Measurements from ENCODE around the gene DAZL.
A peak's percentile ranks its signal among the peaks of the same experiment; 100 is the strongest.

The DAZL gene

DNA sequence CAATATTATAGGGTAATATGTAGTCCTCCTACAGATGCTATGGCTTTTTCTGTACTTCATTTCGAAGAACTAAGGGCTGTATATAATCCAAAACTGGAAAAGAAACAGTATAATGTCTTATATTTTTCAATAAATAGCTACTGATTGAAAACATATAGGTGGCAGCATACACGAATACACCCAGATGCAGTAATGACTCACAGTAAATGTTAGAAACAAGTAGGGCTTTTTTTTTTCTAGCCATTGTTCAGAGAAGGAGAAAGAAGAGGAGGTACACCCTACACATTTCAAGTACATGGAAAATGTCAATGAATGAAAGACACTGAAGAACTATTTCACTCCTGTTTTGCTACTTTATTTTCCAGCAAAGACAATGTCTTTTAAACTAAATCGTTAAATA, 9.4 kb downstream of the DAZL start:
- no peak for DNase-seq (ENCODE audit: low spot score)

DNA sequence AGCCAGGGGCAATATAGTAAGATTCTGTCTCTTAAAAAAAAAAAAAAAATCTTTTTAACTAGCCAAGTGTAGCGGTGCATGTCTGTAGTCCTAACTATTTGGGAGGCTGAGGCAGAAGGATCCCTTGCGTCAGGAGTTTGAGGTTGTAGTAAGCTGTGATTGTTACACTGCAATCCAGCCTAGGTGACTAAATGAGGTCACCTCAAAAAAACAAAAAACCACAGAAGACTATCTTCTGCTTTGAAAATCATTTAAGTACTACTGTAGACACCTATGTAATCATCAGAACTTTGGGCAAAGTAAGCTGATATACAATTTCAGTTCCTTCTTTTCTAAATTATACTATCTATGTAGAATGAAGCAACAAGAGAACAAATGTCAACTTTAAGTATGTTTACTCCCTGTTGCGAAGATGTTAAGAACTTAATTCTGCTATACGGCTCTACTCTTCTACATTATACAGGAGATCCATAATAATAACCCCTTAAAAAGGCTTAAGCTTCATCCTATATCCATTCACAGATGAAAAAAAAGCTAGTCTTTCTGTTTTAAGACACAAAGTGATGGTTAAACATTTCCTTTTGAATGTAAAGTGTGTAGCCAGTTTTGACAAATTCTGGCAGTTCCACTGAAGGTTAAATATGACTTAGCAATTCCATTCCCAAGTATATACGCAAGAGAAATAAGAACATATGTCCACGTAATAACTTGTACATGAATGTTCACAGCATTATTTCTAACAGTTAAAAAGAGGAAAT, 15.2 kb downstream of the DAZL start:
- no peak for DNase-seq (ENCODE audit: low spot score)

DNA sequence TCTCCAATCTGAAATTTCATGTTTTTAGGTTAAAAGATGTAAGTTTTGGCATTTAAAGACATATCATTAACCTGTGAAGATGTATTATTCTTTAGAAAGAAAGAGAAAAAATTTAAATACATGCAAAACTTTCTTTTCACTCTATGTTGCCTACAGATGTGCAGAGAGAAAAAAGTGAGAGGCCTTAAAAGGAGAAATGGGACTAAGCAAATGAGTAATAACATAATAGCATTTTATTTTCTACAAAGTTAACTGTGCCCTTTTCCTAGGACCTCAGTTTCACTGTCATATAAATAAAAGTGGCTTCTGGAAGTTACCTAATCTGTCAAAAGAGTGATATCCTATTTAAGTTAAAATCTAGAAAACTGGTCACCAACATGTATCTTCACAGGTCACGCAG, 16.1 kb downstream of the DAZL start:
- no peak for DNase-seq (ENCODE audit: low spot score)

DNA sequence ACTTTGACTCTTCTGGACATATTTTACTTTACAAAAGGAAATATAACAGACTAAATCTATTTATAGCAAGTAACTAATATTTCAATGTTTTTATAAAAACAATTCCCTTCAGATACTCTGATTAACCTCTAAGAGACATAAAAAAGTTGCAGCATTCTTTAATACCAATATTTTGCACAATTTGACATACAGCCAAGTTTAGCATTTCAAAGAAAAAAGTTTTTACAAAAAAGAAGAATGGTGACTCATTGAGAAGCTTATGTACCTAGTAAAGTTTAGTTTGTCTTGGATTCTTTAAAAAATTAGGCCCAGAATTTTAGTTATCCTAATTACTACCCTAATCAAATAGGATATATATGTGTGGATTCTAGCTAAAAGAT, 17.6 kb downstream of the DAZL start:
- DNase-seq (ENCODE audit: low spot score): no peak

DNA sequence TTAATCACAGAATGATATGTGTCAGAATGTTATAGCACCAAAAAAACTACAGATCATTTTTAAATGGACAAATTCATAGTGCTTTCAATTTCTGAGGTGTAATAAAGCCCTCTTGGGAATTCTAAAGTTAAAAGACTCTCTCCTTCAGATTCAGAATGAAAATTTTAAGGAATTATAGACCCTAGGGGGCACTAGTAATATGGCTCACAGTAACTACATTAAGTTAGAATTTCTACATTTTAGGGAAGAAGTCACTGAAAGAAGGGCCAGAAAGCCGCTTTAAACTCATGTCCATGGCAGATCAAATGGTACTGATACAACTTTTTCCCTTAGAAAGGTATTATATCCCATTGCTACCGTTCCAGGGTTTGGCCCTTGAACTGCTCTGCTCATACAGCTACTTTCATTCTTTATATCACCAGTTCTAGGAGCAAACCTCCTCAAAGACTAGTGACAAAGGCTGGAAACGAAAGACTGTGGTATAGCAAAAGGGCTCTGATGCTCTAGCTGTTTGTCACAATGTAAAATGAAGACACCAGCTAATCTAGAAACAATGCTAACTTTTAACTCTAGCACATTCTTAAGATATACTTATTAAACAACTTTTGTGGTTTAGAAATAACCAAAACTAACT, 18.1 kb downstream of the DAZL start:
- DNase-seq (ENCODE audit: low spot score): no peak

DNA sequence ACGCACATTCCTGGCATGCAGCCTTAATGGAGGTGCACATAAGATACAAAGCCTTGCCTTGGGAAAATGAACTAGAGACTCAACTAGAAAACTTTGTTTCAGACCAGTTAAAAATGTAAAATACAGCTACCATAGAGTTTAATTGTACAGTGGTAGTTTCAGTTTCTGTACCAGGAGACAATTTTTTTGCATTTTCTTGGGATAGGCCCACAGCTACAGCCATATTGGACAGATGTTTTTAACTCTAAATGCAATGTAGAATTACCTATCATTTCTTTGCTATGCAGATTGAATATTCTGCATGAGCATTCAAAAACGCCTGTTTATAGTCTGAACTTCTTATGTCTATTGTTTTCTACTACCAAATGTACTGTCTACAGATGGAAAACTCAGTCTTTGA, 20.3 kb downstream of the DAZL start:
- no peak for DNase-seq (ENCODE audit: low spot score)

DNA sequence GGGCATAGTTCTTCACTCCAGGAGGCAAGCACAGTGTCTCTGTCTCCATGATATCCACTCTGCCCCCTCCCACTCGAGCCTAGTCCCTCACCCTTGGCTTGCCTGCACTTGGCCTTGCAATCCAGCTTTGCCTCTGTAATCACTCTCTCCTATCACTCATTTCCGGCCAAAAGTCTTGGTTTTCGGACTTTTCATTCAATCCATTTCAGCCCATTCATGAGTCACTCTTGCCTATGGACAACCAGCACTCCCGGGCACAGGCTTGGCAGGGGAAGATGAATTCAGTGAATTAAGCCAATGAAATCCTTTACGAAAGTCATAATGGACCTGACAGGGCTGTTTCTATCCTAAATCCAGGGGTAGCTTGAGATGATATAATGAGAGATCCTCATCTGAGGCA, 21.7 kb downstream of the DAZL start:
- DNase-seq (ENCODE audit: low spot score): no peak

DNA sequence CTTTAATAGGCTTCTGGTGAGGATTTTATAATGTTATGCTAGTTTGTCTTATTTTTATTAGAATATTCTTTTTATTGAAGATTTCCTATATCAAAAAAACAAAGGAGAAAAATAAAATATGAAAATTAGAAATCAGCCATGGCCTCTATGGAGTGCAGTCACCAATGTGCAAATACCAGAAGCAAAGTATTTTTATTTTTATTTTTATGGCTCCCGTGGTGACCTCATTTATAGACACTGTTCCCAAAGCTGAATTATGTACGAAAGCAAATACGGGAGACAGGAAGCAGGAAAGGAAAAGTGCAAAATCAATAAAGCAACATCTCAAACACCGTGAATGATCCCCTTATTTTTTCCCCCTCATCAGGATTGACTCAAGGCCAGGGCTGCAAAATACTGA, 35.1 kb downstream of the DAZL start:
- no peak for DNase-seq (ENCODE audit: low spot score)

DNA sequence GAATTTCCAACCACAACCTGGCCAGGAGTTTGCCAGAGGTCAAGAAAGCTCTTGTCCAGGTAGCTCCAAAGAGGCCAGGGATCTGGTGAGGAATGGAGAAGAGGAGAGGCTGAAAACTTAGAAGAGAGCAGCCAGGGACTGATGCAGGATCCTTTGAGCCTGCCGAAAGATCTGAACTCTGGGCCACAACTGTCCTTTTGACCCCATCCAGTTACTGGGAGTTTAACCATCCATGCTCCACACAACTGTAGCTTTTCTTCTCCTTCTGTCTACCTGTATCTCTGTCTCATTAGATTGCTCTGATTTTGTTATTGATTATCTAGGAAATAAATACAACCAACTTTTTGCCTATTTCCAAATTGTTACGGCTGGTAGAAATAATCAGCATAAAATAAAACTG, 36.7 kb downstream of the DAZL start:
- DNase-seq (ENCODE audit: low spot score): no peak

DNA sequence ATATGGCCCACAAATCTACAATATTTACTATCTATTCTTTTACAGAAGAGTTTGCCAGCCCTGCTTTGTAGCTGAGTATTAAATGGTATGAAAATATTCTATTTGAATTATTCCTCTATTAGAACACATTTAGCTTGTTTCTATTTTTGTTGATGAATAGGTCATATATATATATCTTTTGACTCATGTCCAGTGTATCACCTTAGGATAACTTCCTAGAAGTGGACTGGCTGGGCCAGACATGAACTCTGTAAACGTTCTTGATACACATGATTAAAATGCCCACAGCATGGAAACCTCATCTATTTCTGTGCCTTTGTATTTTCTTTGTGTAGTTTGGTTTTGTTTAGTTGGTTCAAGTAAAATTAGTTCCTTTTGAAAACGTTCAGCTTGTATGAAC, 37.1 kb downstream of the DAZL start:
- DNase-seq (ENCODE audit: low spot score): no peak

DNA sequence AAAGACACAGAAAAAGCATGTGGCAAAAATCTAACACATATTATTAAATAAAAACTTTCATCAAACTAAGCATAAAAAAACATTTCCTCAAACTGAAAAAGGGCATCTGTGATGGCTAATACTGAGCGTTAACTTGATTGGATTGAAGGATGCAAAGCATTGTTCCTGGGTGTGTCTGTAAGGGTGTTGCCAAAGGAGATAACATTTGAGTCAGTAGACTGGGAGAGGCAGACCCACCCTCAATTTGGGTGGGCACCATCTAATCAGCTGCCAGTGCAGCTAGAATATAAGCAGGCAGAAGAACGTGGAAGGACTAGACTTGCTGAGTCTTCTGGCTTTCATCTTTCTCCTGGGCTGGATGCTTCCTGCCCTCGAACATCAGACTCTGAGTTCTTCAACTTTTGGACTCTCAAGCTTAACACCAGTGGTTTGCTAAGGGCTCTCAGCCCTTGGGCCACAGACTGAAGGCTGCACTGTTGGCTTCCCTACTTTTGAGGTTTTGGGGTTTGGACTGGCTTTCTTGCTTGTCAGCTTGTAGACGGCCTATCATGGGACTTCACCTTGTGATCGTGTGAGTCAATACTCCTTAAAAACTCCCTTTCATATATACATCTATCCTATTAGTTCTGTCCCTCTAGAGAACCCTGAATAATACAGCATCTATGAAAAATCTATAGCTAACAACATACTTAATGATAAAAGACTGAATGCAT, 45.4 kb downstream of the DAZL start:
- no peak for DNase-seq (ENCODE audit: low spot score)

DNA sequence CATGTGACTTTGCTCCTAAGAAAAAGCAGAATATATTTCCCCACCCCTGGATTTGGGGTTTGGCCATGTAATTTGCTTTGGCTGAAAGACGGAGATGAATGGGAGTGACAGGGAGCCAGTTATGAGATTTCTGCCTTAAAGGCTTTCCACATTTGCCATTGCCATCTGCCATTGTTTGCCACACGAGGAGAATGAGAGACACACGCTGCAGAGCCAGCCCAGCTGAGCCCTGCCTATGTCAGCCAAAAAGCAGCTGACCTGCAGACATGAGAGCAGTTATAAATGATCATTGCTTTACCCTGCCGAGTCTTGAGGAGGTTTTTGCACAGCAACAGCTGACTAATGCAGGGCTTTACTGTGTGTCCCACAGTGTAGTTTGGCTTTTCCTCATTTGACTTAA, 51.1 kb downstream of the DAZL start:
- no peak for DNase-seq (ENCODE audit: low spot score)

DNA sequence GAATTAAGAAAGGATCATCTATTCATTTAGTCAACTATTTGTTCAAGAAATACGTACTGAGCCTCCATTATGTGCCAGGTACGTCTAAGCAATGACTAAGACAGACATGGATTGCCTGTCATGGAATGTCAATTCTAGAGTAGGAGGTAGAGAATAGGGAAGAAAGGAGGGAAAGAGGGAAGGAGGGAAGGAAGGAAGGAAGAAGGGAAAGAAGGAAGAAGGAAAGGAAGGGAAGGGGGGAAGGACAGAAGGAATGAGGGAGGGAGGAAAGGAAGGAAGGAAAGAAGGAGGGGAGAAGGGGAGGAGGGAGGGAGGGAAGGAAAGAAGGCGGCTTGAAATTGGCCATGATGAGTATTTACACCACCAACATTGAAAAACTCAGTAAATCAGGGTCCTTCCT, 52.5 kb downstream of the DAZL start:
- no peak for DNase-seq (ENCODE audit: low spot score)

DNA sequence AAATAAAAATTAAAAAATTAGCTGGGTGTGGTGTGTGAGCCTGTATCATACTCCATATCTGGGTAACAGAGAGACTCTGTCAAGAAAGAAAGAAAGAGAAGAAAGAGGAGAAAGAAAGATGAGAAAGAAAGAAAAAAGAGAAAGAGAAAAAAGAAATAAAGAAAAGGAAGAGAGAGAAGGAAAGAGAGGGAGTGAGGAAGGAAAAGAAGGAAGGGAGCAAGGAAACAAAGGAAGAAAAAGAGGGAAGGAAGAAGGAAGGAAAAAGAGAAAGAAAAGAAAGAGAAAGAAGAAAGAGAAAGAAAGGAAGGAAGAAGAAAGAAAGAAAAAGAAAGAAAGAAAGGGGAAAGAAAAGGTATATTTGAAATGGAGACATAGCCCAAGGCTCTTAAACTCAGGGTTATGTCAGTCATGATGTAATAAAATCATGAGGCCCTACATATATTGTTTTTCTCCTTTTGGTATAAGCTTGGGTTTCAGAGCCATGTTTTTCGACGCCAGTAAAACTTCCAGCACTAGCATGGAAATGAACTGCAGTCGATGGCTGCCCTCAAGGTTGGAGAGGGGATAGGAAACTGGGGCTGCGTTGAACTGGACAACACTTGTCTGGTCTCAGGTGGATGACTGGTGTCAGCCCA, 53.8 kb downstream of the DAZL start:
- DNase-seq (ENCODE audit: low spot score): no peak

DNA sequence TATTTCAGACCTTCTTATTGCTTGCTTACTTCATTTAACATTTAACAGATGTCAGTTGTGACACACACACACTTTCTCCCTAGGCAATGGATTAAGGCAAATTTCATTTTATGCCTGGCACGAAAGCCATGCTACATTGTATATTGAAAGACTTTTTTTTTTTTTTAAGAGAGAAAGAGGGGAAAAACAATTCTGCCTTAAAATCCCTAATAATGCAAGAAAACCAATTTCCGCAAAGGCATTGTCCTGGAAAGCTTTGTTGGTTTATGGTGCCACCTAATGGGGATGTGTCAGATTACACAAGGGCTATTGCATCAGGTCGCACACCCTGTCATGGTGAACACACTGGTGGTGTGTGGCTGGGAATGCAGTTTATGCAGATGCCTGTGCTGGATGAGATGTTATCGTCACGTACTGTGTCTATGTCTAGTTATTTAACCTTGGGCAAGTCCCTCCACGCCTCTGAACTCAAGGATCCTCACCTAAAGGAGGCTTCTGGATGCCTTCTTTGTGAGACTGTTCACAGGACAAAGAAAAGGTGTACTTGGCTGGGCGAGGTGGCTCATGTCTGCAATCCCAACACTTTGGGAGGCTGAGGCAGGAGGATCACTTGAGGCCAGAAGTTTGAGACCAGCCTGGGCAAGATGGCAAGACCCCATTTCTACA, 54.4 kb downstream of the DAZL start:
- peak; percentile 80 for DNase-seq (ENCODE audit: low spot score)

DNA sequence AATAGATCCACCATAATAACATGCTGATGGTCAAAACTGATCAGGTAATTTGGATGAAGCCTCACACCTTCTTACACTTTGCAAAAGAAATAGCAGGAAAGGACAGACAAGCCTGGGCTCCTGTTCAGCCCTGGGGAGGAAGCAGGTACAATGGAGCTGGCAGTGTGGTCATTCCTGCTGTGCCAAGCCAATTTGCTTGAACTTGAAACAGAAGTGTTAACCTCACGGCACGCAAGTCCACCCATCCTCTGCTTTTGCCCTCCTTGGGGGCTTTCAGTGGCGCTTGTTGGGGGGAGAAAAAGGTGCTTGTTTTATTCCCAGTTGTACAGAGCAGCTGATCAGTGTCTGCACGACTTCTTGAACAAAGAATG, 54.9 kb downstream of the DAZL start:
- DNase-seq (ENCODE audit: low spot score): no peak

DNA sequence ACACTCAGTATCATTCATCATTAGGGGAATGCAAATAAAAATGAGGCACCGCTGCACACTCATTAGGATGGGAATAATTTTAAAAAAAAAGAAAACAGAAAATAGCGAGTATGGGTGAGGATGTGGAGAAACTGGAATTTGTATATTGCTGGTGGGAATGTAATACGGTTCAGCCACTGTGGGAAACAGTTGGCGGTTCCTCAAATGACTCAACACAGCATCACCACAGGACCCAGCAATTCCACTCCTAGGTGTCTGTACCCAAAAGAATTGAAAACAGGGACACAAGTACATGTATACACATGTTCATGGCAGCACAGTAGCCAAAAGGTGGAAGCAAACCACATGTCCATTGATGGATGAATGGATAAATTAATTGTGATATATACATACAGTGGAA, 56.5 kb downstream of the DAZL start:
- no peak for DNase-seq (ENCODE audit: low spot score)

DNA sequence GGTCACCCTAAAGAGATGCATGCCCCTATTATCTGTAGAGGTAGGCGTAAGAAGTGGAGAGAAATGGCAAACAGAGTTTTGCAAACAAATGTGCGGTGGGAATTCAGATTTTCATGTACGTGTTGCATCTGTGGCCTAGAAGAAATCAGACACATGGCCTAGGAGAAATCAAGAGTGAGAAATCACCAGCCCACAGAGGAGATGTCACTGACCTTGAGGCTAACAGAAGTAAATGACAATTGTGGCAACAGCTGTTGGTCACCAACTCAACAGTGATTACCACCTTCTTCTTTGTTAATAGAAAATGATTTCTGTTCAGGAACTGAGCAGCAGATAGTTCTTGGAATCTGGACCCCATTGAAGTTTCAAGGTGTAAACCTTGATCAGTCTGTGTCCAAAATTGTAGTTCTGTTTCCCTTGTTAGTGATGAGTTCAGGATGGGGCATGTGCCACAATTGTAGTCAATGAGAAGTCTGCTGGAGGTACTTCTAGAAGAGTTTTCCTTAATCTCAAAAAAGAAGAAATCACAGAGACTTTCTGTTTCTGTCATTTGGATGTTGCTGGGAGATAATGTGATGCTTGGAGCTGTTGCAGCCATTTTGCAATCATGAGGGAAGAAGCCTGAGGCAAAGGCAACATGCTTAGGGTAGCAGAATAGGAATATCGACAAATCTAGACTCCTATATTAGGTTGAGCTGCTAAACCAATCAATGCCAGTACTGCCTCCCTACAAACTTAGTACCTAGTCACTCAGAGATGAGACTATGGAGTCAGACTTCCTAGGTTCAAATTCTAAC, 57.5 kb downstream of the DAZL start:
- no peak for DNase-seq (ENCODE audit: low spot score)

DNA sequence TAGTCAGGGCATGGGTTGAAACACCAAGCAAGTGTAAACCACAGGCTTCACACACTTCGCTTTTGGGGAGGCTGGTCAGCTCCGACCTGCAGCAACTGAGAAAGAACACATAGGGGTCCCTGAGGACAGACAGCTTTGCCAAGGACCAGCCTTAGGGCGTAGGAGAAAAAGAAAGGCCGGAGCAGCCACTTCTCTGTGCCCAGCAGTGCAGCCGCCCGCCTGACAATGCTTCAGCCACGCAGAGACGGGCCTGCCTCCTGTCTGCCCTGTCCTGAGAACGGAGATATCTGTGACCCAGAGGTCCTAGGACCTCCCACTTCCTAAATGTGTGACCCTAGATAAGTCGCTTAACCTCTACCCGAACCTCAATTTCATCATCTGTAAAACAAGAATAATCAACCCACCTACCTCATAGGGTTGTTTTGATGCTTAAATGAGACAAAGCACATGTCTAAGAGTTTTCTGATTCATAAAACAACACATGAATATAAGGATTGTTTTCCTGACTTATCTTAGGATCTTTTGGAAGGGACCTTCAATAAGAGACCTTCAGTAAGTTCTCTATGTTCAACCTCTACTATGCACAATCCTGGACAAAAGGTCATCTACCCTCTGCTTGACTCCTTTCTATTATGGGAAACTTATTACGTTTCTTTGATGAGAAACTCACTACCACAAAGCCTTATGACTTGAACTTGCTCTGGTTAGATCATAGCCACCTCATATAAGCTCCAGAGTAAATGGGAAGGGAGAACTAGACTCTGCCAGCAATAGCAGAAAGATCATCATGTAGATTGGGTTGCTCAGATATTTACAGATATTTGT, 58.8 kb downstream of the DAZL start:
- DNase-seq (ENCODE audit: low spot score): peak; percentile 34

DNA sequence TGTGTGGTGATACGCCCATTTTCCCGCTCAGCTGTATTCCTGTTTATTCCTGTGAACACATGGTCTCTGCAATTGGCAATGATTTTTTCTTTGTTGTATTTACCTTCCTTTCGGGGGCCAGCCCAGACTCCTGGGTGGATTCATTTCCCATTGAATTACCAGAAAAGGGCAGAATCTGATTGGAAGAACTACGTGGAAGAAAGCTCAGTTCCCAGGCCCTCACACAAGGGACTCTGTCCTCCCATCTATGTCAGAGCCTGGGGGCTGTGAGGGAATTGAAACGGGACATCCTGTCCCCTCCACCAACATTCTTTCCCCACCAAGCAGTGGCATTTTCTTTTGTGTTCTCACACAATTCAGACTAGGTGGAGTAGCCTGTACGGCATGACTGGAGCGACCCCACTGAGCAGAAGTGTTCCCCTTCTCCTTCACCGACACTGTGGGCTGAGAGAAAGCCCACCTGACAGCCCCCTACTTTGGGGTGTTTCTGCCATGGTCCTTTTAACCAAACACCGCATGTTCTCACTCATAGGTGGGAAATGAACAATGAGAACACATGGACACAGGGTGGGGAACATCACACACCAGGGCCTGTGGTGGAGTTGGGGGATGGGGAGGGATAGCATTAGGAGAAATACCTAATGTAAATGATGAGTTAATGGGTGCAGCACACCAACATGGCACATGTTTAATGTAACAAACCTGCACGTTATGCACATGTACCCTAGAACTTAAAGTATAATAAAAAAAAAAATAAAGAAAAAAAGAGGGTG, 59.6 kb downstream of the DAZL start:
- DNase-seq (ENCODE audit: low spot score): no peak
